K562 (cell line): ENCODE measurements around the gene FRMD4A. TPM values are rescaled to one million over a fixed set of nuclear protein-coding genes. Genes with fewer than 3 reads are reported as not detected.

ENCODE experiments used
- ATAC-seq: fragments of 200-7000 bp; cut with Tn5 transposase; 3 replicates; pipeline ENCODE4 v1.9.1; 2020; ENCODE audit warnings: moderate library complexity
- BruUV-seq: library from RNA; stranded (reverse); fragments of 400-500 nt; replicated peaks from 2 replicates; lab custom pipeline; 2021; lab: Mats Ljungman, UMichigan
- CTCF ChIA-PET: fragments of 300-600 bp; formaldehyde crosslinking; extraction: SDS; loops from one replicate; lab custom pipeline; 2021; ENCODE audit warnings: low intra/inter-chr PET ratio; lab: Yijun Ruan, JAX
- POLR2A ChIA-PET: fragments of 300-600, 350-650 bp; sonication (Branson Sonifier 250); formaldehyde crosslinking; extraction: SDS; loops from one replicate; lab custom pipeline; 2021; ENCODE audit warnings: antibody characterized with exemption, inconsistent platforms; lab: Yijun Ruan, JAX
- DNase-seq, 4 experiments: peaks; one replicate each; pipeline versions ENCODE4 v3.0.0 to v3.0.0-alpha.2; 2011 to 2018; ENCODE audit warnings: low spot score in 3 of 4, mixed read lengths in 3 of 4; ENCODE audit errors: extremely low read depth in 1 of 4
- FAIRE-seq: peaks from 2 replicates; lab custom pipeline; 2011; peaks lifted over from hg19 to GRCh38; lab: Jason Lieb, UNC
- H2AFZ ChIP-seq: 2 replicates; pipeline ENCODE4 v1.6.0; 2011; ENCODE audit warnings: low read depth, low read length, control low read depth, inconsistent platforms
- H3K27ac ChIP-seq: fragments of 200-600 bp; 3 replicates; pipeline ENCODE4 v1.8.0; 2011; ENCODE audit warnings: low read depth, mild to moderate bottlenecking, control low read depth, inconsistent platforms, low read length, moderate library complexity, mixed read lengths; ENCODE audit errors: extremely low read depth
- H3K27me3 ChIP-seq, 2 experiments: fragments of 300-600 bp in 1 of 2; 2 replicates in 1 of 2; 3 replicates in 1 of 2; pipeline versions ENCODE4 v1.6.0 to v1.8.0; 2011; ENCODE audit warnings: inconsistent platforms in 2 of 2, low read length in 2 of 2, mild to moderate bottlenecking in 1 of 2, mixed read lengths in 1 of 2, moderate library complexity in 1 of 2; ENCODE audit not compliant: control insufficient read depth in 2 of 2, insufficient read depth in 2 of 2
- H3K36me3 ChIP-seq: fragments of 300-600 bp; 3 replicates; pipeline ENCODE4 v1.8.0; 2011; ENCODE audit warnings: mild to moderate bottlenecking, low read length, inconsistent platforms; ENCODE audit not compliant: control insufficient read depth, insufficient read depth
- H3K4me1 ChIP-seq, 2 experiments: fragments of 200-600 bp in 1 of 2; replicated peaks in 1 of 2; 2 replicates in 1 of 2; 3 replicates in 1 of 2; pipeline versions ENCODE4 v1.5.1 to v1.8.0; 2011; ENCODE audit warnings: inconsistent platforms in 2 of 2, low read length in 2 of 2, mild to moderate bottlenecking in 1 of 2, mixed read lengths in 1 of 2, moderate library complexity in 1 of 2; ENCODE audit not compliant: control insufficient read depth in 2 of 2, insufficient read depth in 2 of 2
- H3K4me2 ChIP-seq: 2 replicates; pipeline ENCODE4 v1.6.1; 2011; ENCODE audit warnings: low read length, control low read depth, inconsistent platforms, mixed read lengths; ENCODE audit not compliant: insufficient read depth
- H3K4me3 ChIP-seq: fragments of 200-600 bp; sonication (generic), shearing (Covaris generic); 2 replicates; pipeline ENCODE4 v1.5.1; 2016; ENCODE audit warnings: control low read depth, inconsistent platforms
- H3K79me2 ChIP-seq: fragments of 200-600 bp; 3 replicates; pipeline ENCODE4 v1.8.0; 2011; ENCODE audit warnings: low read length, inconsistent platforms; ENCODE audit not compliant: control insufficient read depth, insufficient read depth
- H3K9ac ChIP-seq, 2 experiments: 2 replicates each; pipeline versions ENCODE4 v1.6.0 to v1.6.1; 2011; ENCODE audit warnings: low read depth in 2 of 2, low read length in 2 of 2, control low read depth in 1 of 2, inconsistent platforms in 1 of 2, mild to moderate bottlenecking in 1 of 2, mixed read lengths in 1 of 2; ENCODE audit not compliant: insufficient read depth in 1 of 2
- H3K9me1 ChIP-seq: one replicate; pipeline ENCODE4 v1.6.0; 2011; ENCODE audit warnings: inconsistent platforms, mild to moderate bottlenecking, low read length, moderate library complexity; ENCODE audit not compliant: control insufficient read depth, insufficient read depth
- H3K9me3 ChIP-seq: replicated peaks from 2 replicates; pipeline ENCODE4 v1.5.1; 2011; ENCODE audit warnings: low read depth, low read length, inconsistent platforms; ENCODE audit not compliant: control insufficient read depth, insufficient read depth
- H4K20me1 ChIP-seq: replicated peaks from 2 replicates; pipeline ENCODE4 v1.6.1; 2011; ENCODE audit warnings: low read length, inconsistent platforms, mixed read lengths; ENCODE audit not compliant: control insufficient read depth, insufficient read depth
- CCAR2 ChIP-seq: fragments of 200-400 bp; formaldehyde crosslinking; IDR thresholded peaks from 2 replicates; pipeline ENCODE4 v1.6.1; 2017; ENCODE audit warnings: mild to moderate bottlenecking, low read depth, low read length
- DDX20 ChIP-seq: fragments of 450-650 bp; IDR thresholded peaks from 2 replicates; pipeline ENCODE4 v1.6.1; 2016; ENCODE audit warnings: missing genetic modification characterization, low read depth, mild to moderate bottlenecking, missing compliant biosample characterization, moderate library complexity
- E2F4 ChIP-seq: sonication (generic); formaldehyde crosslinking; IDR thresholded peaks from 2 replicates; pipeline ENCODE4 v1.8.0; 2022; ENCODE audit warnings: mild to moderate bottlenecking, low read depth, missing genetic modification reagents
- FOSL1 ChIP-seq: fragments of 200-800 bp; sonication (Bioruptor generic); conservative IDR thresholded peaks from 2 replicates; pipeline ENCODE4 v1.6.1; 2016; ENCODE audit warnings: missing genetic modification characterization, missing compliant biosample characterization
- HDAC8 ChIP-seq: fragments of 450-650 bp; IDR thresholded peaks from 2 replicates; pipeline ENCODE4 v1.6.1; 2016; ENCODE audit warnings: mild to moderate bottlenecking, missing genetic modification characterization, moderate library complexity, missing compliant biosample characterization
- HOMEZ ChIP-seq: fragments of 250-450 bp; sonication (Bioruptor Pico); IDR thresholded peaks from 2 replicates; pipeline ENCODE4 v1.4.0; 2020; ENCODE audit warnings: mild to moderate bottlenecking, moderate library complexity
- MEF2D ChIP-seq: conservative IDR thresholded peaks from 2 replicates; pipeline ENCODE4 v1.6.1; 2016; ENCODE audit warnings: low read depth, missing genetic modification characterization, missing compliant biosample characterization
- NFIX ChIP-seq: fragments of 250-450 bp; sonication (Bioruptor Pico); IDR thresholded peaks from 2 replicates; pipeline ENCODE4 v1.4.0; 2020; ENCODE audit warnings: low read depth, mild to moderate bottlenecking, moderate library complexity
- NFRKB ChIP-seq: fragments of 450-650 bp; IDR thresholded peaks from 2 replicates; pipeline ENCODE4 v1.6.1; 2016; ENCODE audit warnings: low read depth
- ZBTB49 ChIP-seq: sonication (generic); formaldehyde crosslinking; IDR thresholded peaks from 2 replicates; pipeline ENCODE4 v1.8.0; 2022; ENCODE audit warnings: missing genetic modification reagents, mild to moderate bottlenecking, borderline replicate concordance
- ZNF512 ChIP-seq: IDR thresholded peaks from 2 replicates; pipeline ENCODE4 v1.6.1; 2016; ENCODE audit warnings: missing genetic modification characterization, missing compliant biosample characterization
- WGBS: fragments of 100-300 bp; shearing (Covaris generic); methylation state at CpG from one replicate; pipeline ENCODE4 v1.1.6; 2016; ENCODE audit warnings: low coverage, mixed read lengths; ENCODE audit not compliant: insufficient coverage; ENCODE audit errors: missing lambda C conversion rate; 5-methylcytosine and 5-hydroxymethylcytosine counted together
- in situ Hi-C: fragments of 300-500 bp; cut with MboI; formaldehyde crosslinking; loops from 4 replicates; pipeline ENCODE4 v1.15.0; 2018; ENCODE audit warnings: inconsistent platforms, mixed read lengths
- intact Hi-C: fragments of 100-400 bp; cut with micrococcal nuclease; formaldehyde crosslinking; loops from 2 replicates; pipeline ENCODE4 v1.14.2; 2022
- polyA plus RNA-seq, 8 experiments: library from polyadenylated mRNA; depleted of rRNA in 4 of 8; stranded (reverse) in 5 of 8; unstranded in 3 of 8; fragments of >200 nt; fragmentation: Nextera tagmentation in 2 of 8; fragmentation: Illumina TruSeq in 1 of 8; extraction: Ambion mirVana in 2 of 8; extraction: Trizol in 1 of 8; gene quantifications; 2 replicates each; pipeline versions ENCODE4 v1.2.1 to v1.2.3, GENCODE V29; 2011 to 2014; ENCODE audit warnings: inconsistent platforms in 1 of 8, missing spikeins in 1 of 8
- total RNA-seq, 7 experiments: library from RNA; depleted of rRNA in 6 of 7; stranded (reverse); fragments of >200 nt in 6 of 7; fragmentation: Illumina TruSeq in 2 of 7; extraction: Trizol in 2 of 7; gene quantifications; 2 replicates each; pipeline versions ENCODE4 v1.2.1 to v1.2.3, GENCODE V29; 2011 to 2021; ENCODE audit warnings: low replicate concordance in 1 of 7
- TF ChIP-seq, protein P1 (sequence below): fragments of 450-650 bp; IDR thresholded peaks from 2 replicates; pipeline ENCODE4 v1.6.1; 2017; ENCODE audit warnings: antibody characterized with exemption

The FRMD4A gene
- total and polyA plus RNA-seq, 9 of the 15 experiments (the other 6 are each of a cell fraction or from before 2014, with no cell fraction given): 0.80 to 5.2 (median 3.0) TPM

DNA sequence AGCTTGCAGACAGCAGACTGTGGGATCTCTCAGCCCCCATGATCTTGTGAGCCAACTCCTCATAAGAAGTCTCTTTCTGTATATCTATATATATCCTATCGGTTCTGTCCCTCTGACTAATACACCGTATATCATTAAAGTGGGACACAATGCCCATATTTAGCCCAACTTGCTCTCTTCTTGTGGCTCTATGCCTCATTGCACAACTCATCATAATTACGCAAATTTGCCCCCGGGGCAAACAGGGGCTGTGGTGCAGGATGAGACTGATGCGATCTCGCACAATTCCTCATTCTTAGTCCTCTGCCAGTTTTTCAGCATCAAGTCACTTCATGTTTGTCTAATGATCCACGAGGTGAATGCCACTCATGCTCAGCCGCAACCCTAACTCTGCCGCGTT, 560.8 kb downstream of the FRMD4A start:
- Histone ChIP-seq H3K36me3 (no peaks in the 10 kb centered on the region), H3K4me3 (no peak overlapping the region), H3K27ac (no peak overlapping the region), H3K79me2 (no peaks in the 10 kb centered on the region), H3K4me1 (no peaks in the 10 kb centered on the region), H3K27me3 (peaks cover 27 to 57% of the 10 kb centered on the region in 2 experiments), H3K9me3 (no peaks in the 10 kb centered on the region), H3K9me1 (no peaks in the 10 kb centered on the region), H4K20me1 (no peaks in the 10 kb centered on the region), H3K4me2 (no peak overlapping the region), H2AFZ (no peak overlapping the region), H3K9ac (no peak overlapping the region)
- 2% methylated on average over 10 of the region's 10 CpGs for WGBS
- in situ Hi-C loops: loop anchor here (5.0 kb wide), 1 partner anchor 118 kb away; no protein-coding TSS in a partner anchor
- DNase-seq: no peak
- no peak for FAIRE-seq
- ATAC-seq: no peak
- CTCF ChIA-PET: no interaction called here
- POLR2A ChIA-PET: interaction anchor here (0.8 kb wide), 1 partner anchor 19 kb away, joined by 3 read pairs; no protein-coding TSS in a partner anchor
- intact Hi-C loops: no loop called here
- no TSS peak for BruUV-seq
- no peak for TF ChIP-seq HOMEZ (CRISPR knock-in tag)
- TF ChIP-seq NFIX (CRISPR knock-in tag): no peak
- TF ChIP-seq NFRKB: no peak
- no peak for TF ChIP-seq E2F4 (CRISPR knock-in tag)
- no peak for TF ChIP-seq MEF2D (tag)
- no peak for TF ChIP-seq DDX20 (tag)
- TF ChIP-seq, protein P1, sequence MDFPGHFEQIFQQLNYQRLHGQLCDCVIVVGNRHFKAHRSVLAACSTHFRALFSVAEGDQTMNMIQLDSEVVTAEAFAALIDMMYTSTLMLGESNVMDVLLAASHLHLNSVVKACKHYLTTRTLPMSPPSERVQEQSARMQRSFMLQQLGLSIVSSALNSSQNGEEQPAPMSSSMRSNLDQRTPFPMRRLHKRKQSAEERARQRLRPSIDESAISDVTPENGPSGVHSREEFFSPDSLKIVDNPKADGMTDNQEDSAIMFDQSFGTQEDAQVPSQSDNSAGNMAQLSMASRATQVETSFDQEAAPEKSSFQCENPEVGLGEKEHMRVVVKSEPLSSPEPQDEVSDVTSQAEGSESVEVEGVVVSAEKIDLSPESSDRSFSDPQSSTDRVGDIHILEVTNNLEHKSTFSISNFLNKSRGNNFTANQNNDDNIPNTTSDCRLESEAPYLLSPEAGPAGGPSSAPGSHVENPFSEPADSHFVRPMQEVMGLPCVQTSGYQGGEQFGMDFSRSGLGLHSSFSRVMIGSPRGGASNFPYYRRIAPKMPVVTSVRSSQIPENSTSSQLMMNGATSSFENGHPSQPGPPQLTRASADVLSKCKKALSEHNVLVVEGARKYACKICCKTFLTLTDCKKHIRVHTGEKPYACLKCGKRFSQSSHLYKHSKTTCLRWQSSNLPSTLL: no peak
- no peak for TF ChIP-seq FOSL1 (tag)
- TF ChIP-seq ZBTB49 (CRISPR knock-in tag): no peak
- no peak for TF ChIP-seq ZNF512 (tag)
- no peak for TF ChIP-seq CCAR2
- no peak for TF ChIP-seq HDAC8 (tag)
